Activated CD8-positive, alpha-beta memory T cell treated with anti-CD3 and anti-CD28 coated beads, Interleukin-2, amount 10 ng/mL, durations not matched to agents 7 days and 5 days (primary cell): ENCODE data around the gene YWHAB. TPM values are rescaled to one million over a fixed set of nuclear protein-coding genes. Genes with fewer than 3 reads are reported as not detected.
"Not testable (repeated sequence)": the region's sequence is repeated elsewhere in the genome, so short reads cannot be mapped to it uniquely, and the experiment has no call there.

ENCODE experiments used
- ATAC-seq: fragments of 150-1000 bp; cut with Tn5 transposase; one replicate; pipeline ENCODE4 v1.10.0; 2021; ENCODE audit warnings: moderate library complexity
- CTCF ChIA-PET: fragments of 350-600 bp; sonication (Branson Sonifier 250); formaldehyde crosslinking; loops from one replicate; lab custom pipeline; 2021; ENCODE audit warnings: antibody characterized with exemption; lab: Charles Lee
- DNase-seq: peaks from one replicate; pipeline ENCODE4 v3.0.0-alpha.2; 2020
- H3K27ac Mint-ChIP-seq: one replicate; pipeline ENCODE4 v1.8.0; 2021; ENCODE audit warnings: mild to moderate bottlenecking, mixed read lengths
- H3K27me3 Mint-ChIP-seq: one replicate; pipeline ENCODE4 v1.8.0; 2021; ENCODE audit warnings: mixed read lengths
- H3K36me3 Mint-ChIP-seq: one replicate; pipeline ENCODE4 v1.8.0; 2021; ENCODE audit warnings: mild to moderate bottlenecking, mixed read lengths
- H3K4me1 Mint-ChIP-seq: one replicate; pipeline ENCODE4 v1.8.0; 2021; ENCODE audit warnings: mixed read lengths
- H3K4me3 Mint-ChIP-seq: one replicate; pipeline ENCODE4 v1.8.0; 2021; ENCODE audit warnings: mild to moderate bottlenecking, moderate library complexity, mixed read lengths
- H3K9me3 Mint-ChIP-seq: one replicate; pipeline ENCODE4 v1.8.0; 2022; ENCODE audit warnings: low read depth, mixed read lengths
- total RNA-seq, 2 experiments: library from RNA; stranded (reverse); gene quantifications; one replicate each; pipeline ENCODE4 v1.2.3, GENCODE V29; 2021

The YWHAB gene
- total RNA-seq, 2 experiments from 2014 or later: 198 to 252 TPM

DNA sequence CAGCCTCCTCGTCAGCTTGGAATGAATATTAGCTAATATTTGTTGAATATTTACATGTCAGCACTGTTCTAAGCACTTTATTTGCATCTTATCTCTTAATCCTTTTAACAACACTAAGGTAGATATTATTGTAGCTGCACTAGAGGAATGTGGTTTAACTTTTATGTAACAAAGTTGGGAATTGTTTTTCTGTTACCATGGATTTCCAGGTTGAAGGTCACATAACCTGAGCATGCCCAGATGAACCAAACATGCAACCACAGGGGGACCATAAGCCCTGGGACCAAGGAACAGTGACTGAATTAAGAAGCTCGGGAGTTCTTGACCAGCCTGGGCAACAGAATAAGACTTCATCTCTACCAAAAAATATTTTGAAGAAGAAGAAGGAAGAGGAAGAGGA is 29.1 kb upstream of the YWHAB start:
- H3K9me3 Mint-ChIP-seq: peaks cover 2% of the 10 kb centered on the region
- CTCF ChIA-PET: interaction anchor here (0.7 to 2.7 kb wide), 2 partner anchors 10 to 173 kb away, joined by 3 to 11 read pairs; no protein-coding TSS in a partner anchor
- DNase-seq: no peak
- H3K4me3 Mint-ChIP-seq: no peak overlapping the region
- no peak for ATAC-seq
- H3K36me3 Mint-ChIP-seq: no peaks in the 10 kb centered on the region
- H3K4me1 Mint-ChIP-seq: peaks cover 7% of the 10 kb centered on the region
- H3K27ac Mint-ChIP-seq: no peak overlapping the region
- peaks cover 9% of the 10 kb centered on the region for H3K27me3 Mint-ChIP-seq

DNA sequence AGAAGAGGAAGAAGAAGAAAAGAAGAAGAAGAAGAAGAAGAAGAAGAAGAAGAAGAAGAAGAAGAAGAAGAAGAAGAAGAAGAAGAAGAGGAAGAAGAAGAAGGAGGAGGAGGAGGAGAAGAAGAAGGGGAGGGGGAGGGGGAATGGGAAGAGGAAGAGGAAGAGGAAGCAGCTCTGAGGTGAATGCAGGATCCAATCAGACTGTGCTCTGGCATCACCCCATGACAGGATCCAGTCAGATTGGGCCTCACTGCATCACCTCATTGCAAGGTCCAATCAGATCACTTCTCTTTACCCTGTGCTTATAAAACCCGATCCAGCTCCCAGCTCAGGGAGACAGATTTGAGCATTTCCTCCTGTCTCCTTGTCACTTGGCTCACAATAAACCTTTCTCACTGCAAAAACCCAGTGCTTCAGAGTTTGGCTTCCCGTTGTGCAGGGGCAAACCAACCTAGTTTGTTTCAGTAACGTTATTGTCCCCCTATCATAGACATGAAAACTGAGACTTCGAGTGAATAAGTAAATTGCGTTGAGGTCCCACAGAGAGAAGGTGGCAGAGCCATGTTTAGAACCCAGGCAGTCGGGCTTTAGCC is 28.6 kb upstream of the YWHAB start:
- H3K9me3 Mint-ChIP-seq: peaks cover 2% of the 10 kb centered on the region
- CTCF ChIA-PET: interaction anchor here (0.7 to 2.7 kb wide), 2 partner anchors 10 to 174 kb away, joined by 3 to 11 read pairs; no protein-coding TSS in a partner anchor
- H3K4me3 Mint-ChIP-seq: no peak overlapping the region
- H3K27ac Mint-ChIP-seq: no peak overlapping the region
- DNase-seq (no peak), ATAC-seq (no peak)
- no peaks in the 10 kb centered on the region for H3K36me3 Mint-ChIP-seq
- peaks cover 9% of the 10 kb centered on the region for H3K27me3 Mint-ChIP-seq
- peaks cover 7% of the 10 kb centered on the region for H3K4me1 Mint-ChIP-seq

DNA sequence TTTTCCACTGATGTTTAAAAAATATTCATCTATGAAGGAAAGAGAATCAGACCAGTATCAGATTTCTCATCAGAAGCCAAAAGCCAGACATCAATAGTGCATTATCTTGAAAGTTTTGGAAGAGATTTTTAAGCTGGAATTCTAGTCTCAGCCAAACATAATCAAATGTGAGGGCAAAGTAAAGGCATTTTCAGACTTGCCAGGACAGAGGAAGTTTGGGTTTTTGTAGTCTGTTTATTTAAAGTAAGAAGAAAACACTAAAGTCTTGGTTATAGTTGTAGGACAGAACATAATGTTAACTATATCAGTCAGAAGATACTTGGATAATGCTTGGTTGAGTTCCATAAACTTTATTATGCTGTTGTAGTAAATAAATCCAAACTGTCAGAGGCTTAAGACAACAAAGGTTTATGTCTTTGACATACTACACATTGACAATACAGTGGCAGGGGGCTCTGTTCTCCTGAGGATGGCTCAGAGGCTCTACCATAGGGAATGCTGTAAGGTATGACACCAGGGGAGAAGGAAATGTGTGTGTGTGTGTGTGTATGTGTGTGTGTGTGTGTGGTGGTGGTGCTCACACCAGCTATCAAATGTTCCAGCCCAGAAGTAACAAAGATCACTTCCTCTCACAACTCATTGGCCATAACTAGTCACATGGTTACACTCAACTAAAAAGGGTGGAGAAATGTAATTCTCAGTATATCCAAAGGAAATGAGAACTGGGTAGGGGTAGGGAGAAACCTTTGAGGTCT is 26.7 kb upstream of the YWHAB start:
- Mint-ChIP-seq H3K4me1 (peaks cover 7% of the 10 kb centered on the region), H3K4me3 (no peak overlapping the region), H3K9me3 (peaks cover 2% of the 10 kb centered on the region), H3K27me3 (peaks cover 6% of the 10 kb centered on the region), H3K36me3 (no peaks in the 10 kb centered on the region), H3K27ac (no peak overlapping the region)
- CTCF ChIA-PET: interaction anchor here (2.7 kb wide), 1 partner anchor 8 kb away, joined by 11 read pairs; no protein-coding TSS in a partner anchor
- DNase-seq (no peak), ATAC-seq (no peak)

DNA sequence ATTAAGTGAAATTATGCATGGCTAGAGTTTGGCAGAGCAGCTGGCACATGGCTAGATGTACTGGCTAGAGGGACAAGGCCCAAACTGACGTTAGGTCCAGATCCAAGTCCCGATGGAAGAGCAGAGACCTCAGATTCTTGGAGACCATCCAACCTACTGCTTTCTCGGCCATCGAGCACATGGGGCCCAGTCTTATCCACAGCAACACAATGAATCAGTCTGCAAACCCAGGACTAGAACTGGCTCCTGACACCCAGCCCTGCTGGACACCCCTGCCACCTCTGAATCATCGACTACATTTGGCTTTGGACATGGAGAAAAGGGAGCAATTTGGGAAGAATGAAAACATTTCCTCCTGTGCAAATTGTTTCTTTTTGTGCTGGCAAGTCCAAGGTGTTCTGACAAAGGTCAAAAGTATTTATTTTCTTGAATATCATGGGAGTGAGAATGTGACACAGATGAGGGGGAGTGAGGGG is 23.9 kb upstream of the YWHAB start:
- CTCF ChIA-PET: no interaction called here
- Mint-ChIP-seq H3K27me3 (peaks cover 5% of the 10 kb centered on the region), H3K27ac (no peak overlapping the region), H3K4me3 (no peak overlapping the region), H3K4me1 (peaks cover 8% of the 10 kb centered on the region), H3K36me3 (no peaks in the 10 kb centered on the region), H3K9me3 (peaks cover 2% of the 10 kb centered on the region)
- DNase-seq (no peak), ATAC-seq (no peak)

DNA sequence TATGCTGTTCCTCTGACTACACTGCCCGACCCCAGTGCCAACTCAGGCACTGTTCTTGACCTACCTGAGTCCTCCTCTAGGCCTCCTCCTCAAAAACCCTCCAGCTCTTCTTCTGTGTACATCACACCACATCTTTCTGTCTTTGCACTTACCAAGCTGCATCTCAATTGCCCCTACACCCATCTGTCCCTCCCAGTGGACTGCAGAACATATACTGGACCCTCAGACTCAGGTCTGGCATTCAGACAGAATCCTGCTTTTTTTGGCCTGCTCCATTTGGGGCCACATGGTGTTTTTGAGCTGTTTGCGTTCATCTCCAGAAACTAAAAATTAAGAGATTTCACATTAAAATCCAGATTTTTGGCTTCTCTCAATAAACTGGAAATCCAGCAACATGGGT is 23.2 kb upstream of the YWHAB start:
- CTCF ChIA-PET: no interaction called here
- Mint-ChIP-seq H3K36me3 (no peaks in the 10 kb centered on the region), H3K4me3 (no peak overlapping the region), H3K4me1 (peaks cover 13% of the 10 kb centered on the region), H3K9me3 (no peaks in the 10 kb centered on the region), H3K27me3 (peaks cover 10% of the 10 kb centered on the region), H3K27ac (no peak overlapping the region)
- ATAC-seq: no peak
- no peak for DNase-seq

DNA sequence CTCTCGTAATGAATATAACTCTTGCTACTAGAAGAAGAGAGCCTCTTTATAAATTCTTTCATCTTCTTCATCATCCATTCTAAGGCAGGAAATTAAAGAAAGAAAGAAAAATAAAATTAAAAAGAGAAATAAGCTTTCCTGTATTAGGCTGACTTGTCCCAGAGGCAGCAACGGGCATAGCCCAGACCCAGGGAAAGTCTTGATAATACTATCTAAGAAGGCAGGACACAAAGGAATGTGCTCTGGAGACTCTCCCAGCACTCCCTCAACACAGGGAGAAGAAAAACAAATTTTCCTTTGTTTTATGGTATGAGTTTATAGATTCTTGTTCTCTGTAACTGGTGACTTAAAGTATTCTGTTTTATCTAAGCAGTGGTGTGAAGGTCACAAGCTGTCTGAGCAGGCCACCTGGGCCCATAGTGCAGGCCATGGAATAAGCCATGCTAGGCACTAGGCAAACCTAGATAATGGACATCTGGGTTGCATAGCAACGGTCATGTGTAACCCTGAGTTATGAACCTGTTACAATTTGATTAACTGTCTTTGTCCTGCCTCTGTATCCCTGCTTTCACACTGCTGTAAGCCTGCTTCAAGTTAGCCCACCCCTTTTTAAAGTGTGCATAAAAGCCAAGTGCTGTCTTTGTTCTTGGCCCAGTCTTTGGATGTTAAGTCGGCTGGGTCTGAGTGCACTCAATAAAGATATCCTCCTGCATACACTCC is 22.0 kb upstream of the YWHAB start:
- not testable (repeated sequence) for H3K27ac Mint-ChIP-seq, DNase-seq, H3K9me3 Mint-ChIP-seq, H3K4me3 Mint-ChIP-seq, H3K36me3 Mint-ChIP-seq, ATAC-seq
- Mint-ChIP-seq H3K4me1 (peaks cover 21% of the 10 kb centered on the region), H3K27me3 (peaks cover 18% of the 10 kb centered on the region)
- CTCF ChIA-PET: interaction anchor here (0.7 kb wide), 1 partner anchor 364 kb away, joined by 3 read pairs; no protein-coding TSS in a partner anchor

DNA sequence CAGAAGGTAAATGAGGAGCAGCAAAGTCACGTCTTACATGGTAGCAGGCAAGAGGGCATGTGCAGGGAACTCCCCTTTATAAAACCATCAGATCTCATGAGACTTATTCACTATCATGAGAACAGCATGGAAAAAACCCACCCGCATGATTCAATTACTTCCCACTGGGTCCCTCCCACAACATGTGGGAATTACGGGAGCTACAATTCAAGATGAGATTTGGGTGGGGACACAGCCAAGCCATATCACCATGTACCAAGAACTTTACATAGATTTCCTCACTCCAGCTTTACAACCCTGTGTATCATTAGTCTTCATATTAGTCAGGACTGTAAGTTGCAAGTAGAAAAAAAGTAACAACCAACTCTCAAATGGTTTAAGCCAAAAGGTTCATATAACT is 21.0 kb upstream of the YWHAB start:
- CTCF ChIA-PET, H3K27ac Mint-ChIP-seq, DNase-seq, H3K4me3 Mint-ChIP-seq, ATAC-seq, H3K36me3 Mint-ChIP-seq, H3K9me3 Mint-ChIP-seq: not testable (repeated sequence)
- peaks cover 17% of the 10 kb centered on the region for H3K4me1 Mint-ChIP-seq
- peaks cover 18% of the 10 kb centered on the region for H3K27me3 Mint-ChIP-seq

DNA sequence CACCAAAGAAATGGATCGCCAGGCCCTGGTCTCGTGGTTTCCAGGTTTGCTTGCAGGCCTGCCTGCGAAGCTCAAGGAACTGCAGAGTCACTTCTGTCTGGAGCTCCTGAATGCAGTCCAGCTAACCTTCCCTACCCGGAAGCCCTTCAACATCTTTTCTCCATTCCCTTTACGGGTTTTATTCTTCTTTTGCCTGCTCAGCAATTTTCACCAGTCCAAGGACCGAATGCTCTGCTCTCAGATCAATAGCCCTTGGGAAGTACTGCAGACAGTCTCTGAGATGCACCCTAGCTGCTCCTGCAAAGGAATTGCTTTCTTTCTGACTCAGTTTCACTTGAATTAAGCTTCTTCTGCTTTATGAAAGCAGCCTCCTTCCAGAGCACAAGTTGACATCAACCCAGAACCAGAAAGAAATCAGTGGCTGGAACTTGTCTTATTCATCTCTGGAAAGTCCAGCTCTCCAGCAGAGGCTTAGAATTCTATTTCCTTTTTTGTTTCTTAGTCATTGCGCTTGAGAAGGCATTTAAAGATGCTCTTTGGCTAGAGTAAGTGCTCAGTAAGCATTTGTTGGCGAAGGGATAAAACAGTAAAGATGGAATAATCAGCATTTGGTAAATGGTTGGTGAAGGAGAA is 18.7 kb upstream of the YWHAB start:
- Mint-ChIP-seq H3K4me1 (peaks cover 17% of the 10 kb centered on the region), H3K27me3 (peaks cover 25% of the 10 kb centered on the region), H3K9me3 (no peaks in the 10 kb centered on the region), H3K36me3 (no peaks in the 10 kb centered on the region), H3K4me3 (peak overlapping the region; percentile 50), H3K27ac (no peak overlapping the region)
- CTCF ChIA-PET: interaction anchor here (0.7 to 2.0 kb wide), 23 partner anchors 8 to 482 kb away, joined by 3 to 21 read pairs (median 4); no protein-coding TSS in a partner anchor
- ATAC-seq (no peak), DNase-seq (no peak)

DNA sequence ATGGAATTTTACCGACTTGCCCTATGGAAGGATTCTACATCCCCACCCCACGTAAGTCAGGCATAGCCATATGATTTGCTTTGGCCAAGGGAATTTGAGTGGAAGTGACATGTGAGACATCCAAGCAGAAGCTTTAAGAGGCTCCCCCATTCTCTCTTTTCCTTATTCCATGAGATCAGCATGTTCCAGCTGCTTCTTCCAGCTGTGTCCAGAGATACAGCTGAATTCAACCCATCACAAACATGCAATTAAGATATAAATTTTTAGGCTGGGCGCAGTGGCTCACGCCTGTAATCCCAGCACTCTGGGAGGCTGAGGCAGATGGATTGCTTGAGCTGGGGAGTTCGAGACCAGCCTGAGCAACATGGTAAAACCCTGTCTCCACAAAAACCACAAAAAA is 16.0 kb upstream of the YWHAB start:
- H3K27ac Mint-ChIP-seq: no peak overlapping the region
- H3K36me3 Mint-ChIP-seq: no peaks in the 10 kb centered on the region
- H3K4me1 Mint-ChIP-seq: peaks cover 17% of the 10 kb centered on the region
- peaks cover 24% of the 10 kb centered on the region for H3K27me3 Mint-ChIP-seq
- no peak overlapping the region for H3K4me3 Mint-ChIP-seq
- ATAC-seq (no peak), DNase-seq (no peak)
- CTCF ChIA-PET: interaction anchor here (0.9 to 2.0 kb wide), 4 partner anchors 122 to 485 kb away, joined by 3 to 8 read pairs (median 4); no protein-coding TSS in a partner anchor
- H3K9me3 Mint-ChIP-seq: no peaks in the 10 kb centered on the region

DNA sequence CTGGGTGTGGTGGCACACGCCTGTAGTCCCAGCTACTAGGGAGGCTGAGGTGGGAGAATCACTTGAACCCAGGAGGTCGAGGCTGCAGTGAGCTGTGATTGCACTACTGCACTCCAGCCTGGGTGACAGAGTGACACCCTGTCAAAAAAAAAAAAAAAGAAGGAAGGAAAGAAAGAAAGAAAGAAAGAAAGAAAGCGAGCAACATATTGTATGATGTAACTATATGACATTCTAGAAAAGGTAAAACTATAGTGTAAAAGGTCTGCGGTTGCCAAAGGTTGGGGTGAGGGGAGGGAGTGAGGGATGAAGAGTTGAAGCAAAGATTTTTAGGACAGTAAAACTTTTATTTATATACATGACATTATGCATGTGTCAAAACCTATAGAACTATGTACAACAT is 3.1 kb upstream of the YWHAB start:
- not testable (repeated sequence) for DNase-seq, ATAC-seq, H3K36me3 Mint-ChIP-seq, H3K9me3 Mint-ChIP-seq, H3K27me3 Mint-ChIP-seq, H3K4me3 Mint-ChIP-seq, H3K27ac Mint-ChIP-seq
- peaks cover 17% of the 10 kb centered on the region for H3K4me1 Mint-ChIP-seq
- CTCF ChIA-PET: interaction anchor here (1.0 to 2.0 kb wide), 2 partner anchors 96 to 197 kb away, joined by 3 to 7 read pairs; no protein-coding TSS in a partner anchor

DNA sequence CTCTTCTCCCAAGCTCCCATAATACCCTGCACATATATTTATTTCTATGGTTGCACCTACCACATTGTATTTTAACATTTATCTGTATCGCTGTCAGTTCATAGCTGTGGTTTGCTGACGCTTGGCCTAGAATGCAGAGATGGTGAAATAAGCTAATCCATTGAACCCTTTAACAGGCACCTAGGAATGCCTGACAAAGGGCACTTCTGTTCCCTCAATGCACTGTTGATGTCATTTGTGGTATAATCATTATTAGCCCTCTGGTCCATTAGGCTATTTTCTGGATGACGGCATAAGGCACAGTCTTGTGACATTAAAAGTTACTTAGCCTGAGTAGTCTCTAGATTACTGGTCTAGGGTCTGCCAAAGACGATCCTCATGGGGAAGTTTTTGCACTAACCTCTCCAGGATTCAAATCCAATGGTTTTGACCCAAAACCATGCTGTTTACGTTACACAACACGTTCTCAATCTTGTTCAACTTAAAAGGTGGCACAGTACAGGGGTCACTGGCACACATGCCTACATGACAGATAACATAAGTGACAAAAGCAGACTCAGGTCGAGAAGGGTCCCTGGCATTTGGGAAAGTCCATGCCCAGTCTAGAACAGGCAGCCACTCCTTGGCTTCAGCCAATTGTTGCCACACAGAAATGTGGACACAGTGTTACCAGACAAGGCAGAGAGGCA is 2.1 kb upstream of the YWHAB start:
- DNase-seq (no peak), ATAC-seq (no peak)
- peaks cover 1% of the 10 kb centered on the region for H3K27me3 Mint-ChIP-seq
- no peaks in the 10 kb centered on the region for H3K9me3 Mint-ChIP-seq
- H3K4me3 Mint-ChIP-seq: peak overlapping the region; percentile 91
- CTCF ChIA-PET: interaction anchor here (2.0 kb wide), 1 partner anchor 198 kb away, joined by 7 read pairs; no protein-coding TSS in a partner anchor
- H3K36me3 Mint-ChIP-seq: peaks cover 6% of the 10 kb centered on the region
- no peak overlapping the region for H3K27ac Mint-ChIP-seq
- H3K4me1 Mint-ChIP-seq: peaks cover 26% of the 10 kb centered on the region

DNA sequence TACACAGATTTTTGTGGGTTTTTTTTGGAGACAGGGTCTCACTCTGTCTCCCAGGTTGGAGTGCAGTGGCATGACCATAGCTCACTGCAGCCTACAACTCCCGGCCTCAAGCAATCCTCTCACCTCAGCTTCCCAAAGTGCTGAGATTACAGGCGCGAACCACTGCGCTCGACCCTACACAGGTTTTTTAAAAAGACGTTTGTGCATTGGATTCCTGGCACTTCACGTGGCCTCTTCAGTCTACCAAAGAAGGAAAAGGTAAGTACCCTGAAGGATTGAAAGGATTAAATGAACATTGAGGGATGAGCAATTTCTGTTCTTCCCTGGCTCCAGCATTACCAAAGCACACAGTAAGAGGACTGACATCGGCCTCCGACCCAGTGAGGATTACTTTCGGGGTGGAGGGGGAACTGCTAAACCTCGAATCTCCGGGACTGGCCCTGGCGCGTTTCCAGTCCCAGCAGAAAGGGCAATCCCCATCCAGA is 556 bp upstream of the YWHAB start:
- Mint-ChIP-seq H3K27me3 (no peaks in the 10 kb centered on the region), H3K9me3 (no peaks in the 10 kb centered on the region), H3K4me1 (peaks cover 42% of the 10 kb centered on the region), H3K36me3 (peaks cover 18% of the 10 kb centered on the region), H3K4me3 (peak overlapping the region; percentile 91), H3K27ac (peak overlapping the region; percentile 88)
- CTCF ChIA-PET: interaction anchor here (0.9 to 1.9 kb wide), 4 partner anchors 24 to 673 kb away, joined by 3 to 6 read pairs (median 4); no protein-coding TSS in a partner anchor
- DNase-seq: no peak
- ATAC-seq: no peak
